PC-9 (cell line): ENCODE results near the gene ZNF524. TPM values are rescaled to one million over a fixed set of nuclear protein-coding genes. Genes with fewer than 3 reads are reported as not detected.
"Not testable (repeated sequence)": the region's sequence is repeated elsewhere in the genome, so short reads cannot be mapped to it uniquely, and the experiment has no call there.

ENCODE experiments used
- BruUV-seq: library from RNA; stranded (reverse); fragments of 400-500 nt; replicated peaks from 2 replicates; lab custom pipeline; 2021; lab: Mats Ljungman, UMichigan
- CTCF ChIA-PET: fragments of 300-600 bp; sonication (Branson Sonifier 250); formaldehyde crosslinking; loops from one replicate; lab custom pipeline; 2022; ENCODE audit warnings: antibody characterized with exemption; lab: Charles Lee
- POLR2A ChIA-PET: fragments of 300-600 bp; sonication (Branson Sonifier 250); formaldehyde crosslinking; loops from one replicate; lab custom pipeline; 2022; ENCODE audit warnings: antibody characterized with exemption; ENCODE audit not compliant: unreplicated experiment; lab: Charles Lee
- DNase-seq, 2 experiments: peaks; one replicate each; pipeline versions ENCODE4 v3.0.0 to v3.0.0-alpha.2; 2015 to 2022; ENCODE audit warnings: mixed read lengths in 1 of 2
- H2AFZ ChIP-seq: fragments of 200-600 bp; sonication (generic); 2 replicates; pipeline ENCODE4 v1.8.1; 2017; ENCODE audit warnings: antibody characterized with exemption
- H3F3A ChIP-seq: fragments of 200-600 bp; sonication (generic); 2 replicates; pipeline ENCODE4 v1.8.1; 2017; ENCODE audit warnings: antibody characterized with exemption, mild to moderate bottlenecking, low read depth; ENCODE audit not compliant: insufficient read depth
- H3K27ac ChIP-seq: fragments of 200-600 bp; sonication (generic); 2 replicates; pipeline ENCODE4 v1.6.1; 2016; ENCODE audit warnings: mixed run types
- H3K27me3 ChIP-seq: fragments of 200-600 bp; sonication (generic); 2 replicates; pipeline ENCODE4 v1.6.1; 2016; ENCODE audit warnings: low read depth, mixed run types; ENCODE audit not compliant: insufficient read depth
- H3K36me3 ChIP-seq: fragments of 200-600 bp; sonication (generic); 2 replicates; pipeline ENCODE4 v1.6.1; 2016; ENCODE audit warnings: low read depth, mixed run types
- H3K4me1 ChIP-seq: fragments of 200-600 bp; sonication (generic); replicated peaks from 2 replicates; pipeline ENCODE4 v1.6.1; 2016; ENCODE audit warnings: mixed run types; ENCODE audit not compliant: insufficient read depth
- H3K4me2 ChIP-seq: fragments of 200-600 bp; sonication (generic); 2 replicates; pipeline ENCODE4 v1.6.1; 2017; ENCODE audit warnings: mixed run types
- H3K4me3 ChIP-seq: fragments of 200-600 bp; sonication (generic); 2 replicates; pipeline ENCODE4 v1.6.1; 2016; ENCODE audit warnings: mixed run types
- H3K79me2 ChIP-seq: fragments of 200-600 bp; sonication (generic); 2 replicates; pipeline ENCODE4 v1.6.1; 2017; ENCODE audit warnings: low read depth, mixed run types
- H3K9me2 ChIP-seq: fragments of 200-600 bp; sonication (generic); 2 replicates; pipeline ENCODE4 v1.8.1; 2017; ENCODE audit warnings: mild to moderate bottlenecking; ENCODE audit not compliant: insufficient read depth
- H3K9me3 ChIP-seq: fragments of 200-600 bp; sonication (generic); 2 replicates; pipeline ENCODE4 v1.8.1; 2016; ENCODE audit warnings: low read depth; ENCODE audit not compliant: insufficient read depth
- H4K20me1 ChIP-seq: fragments of 200-600 bp; sonication (generic); 2 replicates; pipeline ENCODE4 v1.8.1; 2017; ENCODE audit not compliant: insufficient read depth
- EZH2 ChIP-seq: fragments of 200-600 bp; sonication (generic); IDR thresholded peaks from 2 replicates; pipeline ENCODE4 v1.8.0; 2017; ENCODE audit warnings: antibody characterized with exemption, low read depth
- intact Hi-C: fragments of 100-400 bp; cut with micrococcal nuclease; formaldehyde crosslinking; loops from one replicate; pipeline ENCODE4 v1.10.0; 2022; ENCODE audit not compliant: unreplicated experiment
- total RNA-seq: library from RNA; stranded (reverse); gene quantifications from 2 replicates; pipeline ENCODE4 v1.2.3, GENCODE V29; 2021
- TF ChIP-seq, protein P1 (sequence below): fragments of 200-600 bp; sonication (generic); conservative IDR thresholded peaks from 2 replicates; pipeline ENCODE4 v1.6.1; 2017; ENCODE audit warnings: mixed run types, antibody characterized with exemption, mild to moderate bottlenecking, moderate library complexity

The ZNF524 gene
- total RNA-seq, 1 experiment from 2014 or later: 30.0 TPM

DNA sequence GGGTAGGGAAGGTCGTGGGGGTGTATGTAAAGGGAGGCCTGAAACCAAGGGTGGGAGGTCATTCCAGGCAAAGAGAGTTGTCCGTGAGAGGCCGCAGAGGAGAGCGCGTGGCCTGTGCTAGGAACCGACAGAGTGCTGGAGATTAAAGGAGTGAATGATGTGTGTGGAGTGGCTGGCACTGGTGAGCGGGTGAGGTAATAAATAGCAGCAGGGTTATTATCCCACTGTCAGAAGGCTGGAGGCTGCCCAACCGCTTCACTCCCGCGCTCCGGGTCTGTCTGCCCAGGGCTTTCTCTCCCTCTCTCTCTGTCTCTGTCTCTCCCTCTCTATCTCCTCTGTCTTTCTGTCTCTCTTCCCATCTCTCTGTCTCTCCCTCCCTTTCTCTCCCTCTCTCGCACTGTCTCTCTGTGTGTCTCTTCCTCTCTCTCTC is 36.8 kb upstream of the ZNF524 start:
- intact Hi-C loops: no loop called here
- DNase-seq: no peak
- peaks cover 6% of the 10 kb centered on the region; the same call in 1 of the 2 replicates for H3K9me3 ChIP-seq
- no peaks in the 10 kb centered on the region for H3K27me3 ChIP-seq
- H3K9me2 ChIP-seq: no peaks in the 10 kb centered on the region
- no peak for TF ChIP-seq EZH2
- TF ChIP-seq, protein P1, sequence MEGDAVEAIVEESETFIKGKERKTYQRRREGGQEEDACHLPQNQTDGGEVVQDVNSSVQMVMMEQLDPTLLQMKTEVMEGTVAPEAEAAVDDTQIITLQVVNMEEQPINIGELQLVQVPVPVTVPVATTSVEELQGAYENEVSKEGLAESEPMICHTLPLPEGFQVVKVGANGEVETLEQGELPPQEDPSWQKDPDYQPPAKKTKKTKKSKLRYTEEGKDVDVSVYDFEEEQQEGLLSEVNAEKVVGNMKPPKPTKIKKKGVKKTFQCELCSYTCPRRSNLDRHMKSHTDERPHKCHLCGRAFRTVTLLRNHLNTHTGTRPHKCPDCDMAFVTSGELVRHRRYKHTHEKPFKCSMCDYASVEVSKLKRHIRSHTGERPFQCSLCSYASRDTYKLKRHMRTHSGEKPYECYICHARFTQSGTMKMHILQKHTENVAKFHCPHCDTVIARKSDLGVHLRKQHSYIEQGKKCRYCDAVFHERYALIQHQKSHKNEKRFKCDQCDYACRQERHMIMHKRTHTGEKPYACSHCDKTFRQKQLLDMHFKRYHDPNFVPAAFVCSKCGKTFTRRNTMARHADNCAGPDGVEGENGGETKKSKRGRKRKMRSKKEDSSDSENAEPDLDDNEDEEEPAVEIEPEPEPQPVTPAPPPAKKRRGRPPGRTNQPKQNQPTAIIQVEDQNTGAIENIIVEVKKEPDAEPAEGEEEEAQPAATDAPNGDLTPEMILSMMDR: no peak
- POLR2A ChIA-PET: no interaction called here
- H2AFZ ChIP-seq: no peak overlapping the region
- no peaks in the 10 kb centered on the region for H3K36me3 ChIP-seq
- H4K20me1 ChIP-seq: no peaks in the 10 kb centered on the region
- H3K27ac ChIP-seq: no peak overlapping the region
- 0 out of 2 replicates have a peak, but pooled peaks cover 2% of the 10 kb centered on the region for H3F3A ChIP-seq
- BruUV-seq: no TSS peak
- no peak overlapping the region for H3K4me2 ChIP-seq
- CTCF ChIA-PET: no interaction called here
- no peaks in the 10 kb centered on the region for H3K4me1 ChIP-seq
- no peak overlapping the region for H3K4me3 ChIP-seq
- no peaks in the 10 kb centered on the region for H3K79me2 ChIP-seq

DNA sequence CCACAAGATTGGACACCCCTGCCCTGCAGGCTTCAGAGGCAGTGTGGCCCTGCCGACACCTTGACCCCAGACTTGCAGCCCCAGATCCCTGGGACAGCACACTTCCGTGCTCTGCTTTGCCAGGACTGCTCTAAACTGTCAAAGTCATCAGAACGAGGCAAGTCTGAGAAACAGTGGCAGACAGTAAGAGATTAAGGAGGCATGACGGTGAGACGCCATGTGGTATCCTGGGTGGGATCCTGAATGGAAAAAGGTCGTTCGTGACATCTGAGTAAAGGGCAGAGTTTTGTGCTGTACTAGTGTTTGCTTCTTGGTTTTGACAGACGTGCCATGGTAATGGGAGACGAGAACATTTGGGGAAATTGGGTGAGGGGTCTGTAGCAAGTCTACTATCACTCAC is 33.3 kb upstream of the ZNF524 start:
- BruUV-seq: no TSS peak
- H3K4me2 ChIP-seq: no peak overlapping the region
- H2AFZ ChIP-seq: no peak overlapping the region
- no peaks in the 10 kb centered on the region for H3K79me2 ChIP-seq
- TF ChIP-seq, protein P1: no peak
- TF ChIP-seq EZH2: no peak
- no peaks in the 10 kb centered on the region for H3F3A ChIP-seq
- H3K27ac ChIP-seq: no peak overlapping the region
- H3K27me3 ChIP-seq: no peaks in the 10 kb centered on the region
- no peaks in the 10 kb centered on the region for H3K4me1 ChIP-seq
- ChIA-PET CTCF (interaction anchor here (0.6 kb wide), 1 partner anchor 96 kb away, joined by 4 read pairs; no protein-coding TSS in a partner anchor), POLR2A (interaction anchor here (0.7 kb wide), 2 partner anchors 21 to 25 kb away, joined by 8 to 12 read pairs; no protein-coding TSS in a partner anchor)
- no peak overlapping the region for H3K4me3 ChIP-seq
- no peaks in the 10 kb centered on the region for H3K36me3 ChIP-seq
- no peaks in the 10 kb centered on the region for H3K9me3 ChIP-seq
- intact Hi-C loops: no loop called here
- H3K9me2 ChIP-seq: no peaks in the 10 kb centered on the region
- DNase-seq: no peak
- no peaks in the 10 kb centered on the region for H4K20me1 ChIP-seq

DNA sequence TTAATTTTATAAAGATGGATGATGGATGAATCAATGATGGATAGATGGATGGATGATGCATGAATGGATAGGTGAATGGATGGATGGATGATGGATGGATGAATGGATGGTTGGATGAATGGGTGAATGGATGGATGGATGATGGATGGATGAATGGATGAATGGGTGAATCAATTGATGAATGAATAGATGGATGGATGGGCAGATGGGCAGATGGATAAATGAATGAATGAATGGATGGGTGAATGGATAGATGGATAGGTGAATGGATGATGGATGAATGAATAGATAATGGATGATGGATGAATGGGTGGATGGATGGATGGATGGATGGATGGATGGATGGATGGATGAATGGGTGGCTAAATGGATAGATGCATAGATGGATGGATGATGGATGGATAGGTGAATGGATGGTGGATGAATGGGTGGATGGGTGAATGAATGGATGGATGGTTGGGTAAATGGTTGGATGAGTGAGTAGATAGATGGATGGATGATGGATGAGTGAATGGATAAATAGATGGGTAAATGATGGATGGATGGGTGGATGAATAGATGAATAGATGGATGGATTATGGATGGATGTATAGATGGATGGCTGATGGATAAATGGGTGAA is 32.3 kb upstream of the ZNF524 start:
- no TSS peak for BruUV-seq

DNA sequence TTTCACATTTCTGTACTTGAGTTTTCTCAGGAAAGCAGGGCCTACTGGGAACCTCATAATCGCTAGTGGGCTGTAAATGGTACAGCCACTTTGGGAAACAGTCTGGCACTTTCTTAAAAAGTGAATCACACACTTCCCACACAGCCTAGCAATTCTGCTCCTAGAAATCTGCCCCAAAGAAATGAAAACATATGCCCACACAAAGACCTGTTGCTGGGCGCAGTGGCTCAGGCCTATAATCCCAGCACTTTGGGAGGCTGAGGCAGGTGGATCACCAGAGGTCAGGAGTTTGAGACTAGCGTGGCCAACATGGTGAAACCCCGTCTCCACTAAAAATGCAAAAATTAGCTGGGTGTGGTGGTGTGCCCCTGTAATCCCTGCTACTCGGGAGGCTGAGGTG is 30.6 kb upstream of the ZNF524 start:
- H3K4me3 ChIP-seq, POLR2A ChIA-PET, H3K4me2 ChIP-seq, H3K9me3 ChIP-seq, DNase-seq, H2AFZ ChIP-seq, H3F3A ChIP-seq, H4K20me1 ChIP-seq, H3K9me2 ChIP-seq, BruUV-seq, CTCF ChIA-PET, H3K79me2 ChIP-seq, intact Hi-C loops, H3K36me3 ChIP-seq, H3K27me3 ChIP-seq, H3K27ac ChIP-seq, H3K4me1 ChIP-seq: not testable (repeated sequence)

More for the DNA sequence above, 32.3 kb upstream of the ZNF524 start:
- Histone ChIP-seq H3K9me3 (no peaks in the 10 kb centered on the region), H3K4me2 (no peak overlapping the region), H3K27ac (no peak overlapping the region), H3F3A (no peaks in the 10 kb centered on the region), H3K4me3 (no peak overlapping the region), H3K9me2 (no peaks in the 10 kb centered on the region), H3K4me1 (no peaks in the 10 kb centered on the region), H3K36me3 (no peaks in the 10 kb centered on the region), H3K27me3 (no peaks in the 10 kb centered on the region), H4K20me1 (no peaks in the 10 kb centered on the region), H2AFZ (no peak overlapping the region), H3K79me2 (no peaks in the 10 kb centered on the region)
- DNase-seq: no peak
- POLR2A ChIA-PET: no interaction called here
- CTCF ChIA-PET: no interaction called here
- TF ChIP-seq EZH2: no peak
- TF ChIP-seq, protein P1: no peak
- intact Hi-C loops: no loop called here

DNA sequence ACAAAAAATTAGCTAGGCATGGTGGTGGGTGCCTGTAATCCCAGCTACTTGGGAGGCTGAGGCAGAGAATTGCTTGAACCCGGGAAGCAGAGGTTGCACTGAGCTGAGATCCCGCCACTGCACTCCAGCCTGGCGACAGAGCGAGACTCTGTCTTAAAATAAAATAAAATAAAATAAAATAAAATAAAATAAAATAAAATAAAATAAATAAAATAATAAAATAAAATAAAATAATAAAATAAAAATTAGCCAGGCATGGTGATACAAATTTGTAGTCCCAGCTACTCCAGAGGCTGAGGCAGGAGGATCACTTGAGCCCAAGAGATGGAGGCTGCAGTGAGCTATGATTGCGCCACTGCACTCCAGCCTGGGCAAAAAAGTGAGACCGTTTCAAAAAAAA is 26.2 kb upstream of the ZNF524 start:
- CTCF ChIA-PET, H2AFZ ChIP-seq, H3K9me2 ChIP-seq, H3K4me2 ChIP-seq, DNase-seq, H3K27me3 ChIP-seq, H3K9me3 ChIP-seq, H3K36me3 ChIP-seq, intact Hi-C loops, H3K4me1 ChIP-seq, BruUV-seq, H3K27ac ChIP-seq, H3K4me3 ChIP-seq, H3K79me2 ChIP-seq, POLR2A ChIA-PET, H4K20me1 ChIP-seq: not testable (repeated sequence)
- H3F3A ChIP-seq: peaks cover 24% of the 10 kb centered on the region; the same call in 1 of the 2 replicates
